ENCODE measurements around the gene SMAP1.

SMAP1 gene

GRCh38 chr6:70857387-70858077, 189.8 kb downstream of the SMAP1 start:
- TF ChIP-seq, protein P1, sequence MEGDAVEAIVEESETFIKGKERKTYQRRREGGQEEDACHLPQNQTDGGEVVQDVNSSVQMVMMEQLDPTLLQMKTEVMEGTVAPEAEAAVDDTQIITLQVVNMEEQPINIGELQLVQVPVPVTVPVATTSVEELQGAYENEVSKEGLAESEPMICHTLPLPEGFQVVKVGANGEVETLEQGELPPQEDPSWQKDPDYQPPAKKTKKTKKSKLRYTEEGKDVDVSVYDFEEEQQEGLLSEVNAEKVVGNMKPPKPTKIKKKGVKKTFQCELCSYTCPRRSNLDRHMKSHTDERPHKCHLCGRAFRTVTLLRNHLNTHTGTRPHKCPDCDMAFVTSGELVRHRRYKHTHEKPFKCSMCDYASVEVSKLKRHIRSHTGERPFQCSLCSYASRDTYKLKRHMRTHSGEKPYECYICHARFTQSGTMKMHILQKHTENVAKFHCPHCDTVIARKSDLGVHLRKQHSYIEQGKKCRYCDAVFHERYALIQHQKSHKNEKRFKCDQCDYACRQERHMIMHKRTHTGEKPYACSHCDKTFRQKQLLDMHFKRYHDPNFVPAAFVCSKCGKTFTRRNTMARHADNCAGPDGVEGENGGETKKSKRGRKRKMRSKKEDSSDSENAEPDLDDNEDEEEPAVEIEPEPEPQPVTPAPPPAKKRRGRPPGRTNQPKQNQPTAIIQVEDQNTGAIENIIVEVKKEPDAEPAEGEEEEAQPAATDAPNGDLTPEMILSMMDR (IDR thresholded peaks at IDR 0.05; ENCODE audit: insufficient read depth, low read length, missing control alignments): no peak
- ChIA-PET POLR2A (no interaction called here), CTCF (interaction anchor here (0.7 to 1.3 kb wide), 4 partner anchors 140 to 549 kb away, joined by 3 to 4 read pairs (median 3); no protein-coding TSS in a partner anchor)
- no peak overlapping the region for H3K4me3 ChIP-seq (ENCODE audit: low read depth, low read length)
- no peak for DNase-seq (ENCODE audit: low read depth, low spot score)

DNA sequence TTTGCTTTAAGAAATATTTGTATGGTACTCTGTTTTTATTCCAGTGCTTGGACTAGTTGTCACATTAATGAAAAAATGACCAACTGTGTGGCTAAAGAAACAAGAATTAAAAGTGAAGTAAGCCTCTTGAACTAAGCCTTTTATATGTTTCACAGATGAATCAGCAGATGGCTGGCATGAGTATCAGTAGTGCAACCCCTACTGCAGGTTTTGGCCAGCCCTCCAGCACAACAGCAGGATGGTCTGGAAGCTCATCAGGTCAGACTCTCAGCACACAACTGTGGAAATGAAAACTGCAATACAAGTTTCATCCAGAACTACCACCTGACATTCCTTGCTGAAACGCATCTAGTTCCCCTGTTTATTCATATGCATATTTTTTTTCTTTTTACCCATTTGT, 192.4 kb downstream of the SMAP1 start:
- ChIA-PET CTCF (interaction anchor here (0.9 kb wide), 1 partner anchor 24 kb away, joined by 4 read pairs; no protein-coding TSS in a partner anchor), POLR2A (no interaction called here)
- peak; percentile 10 for DNase-seq (ENCODE audit: low read depth, low spot score)
- TF ChIP-seq, protein P1 (IDR thresholded peaks at IDR 0.05; ENCODE audit: insufficient read depth, low read length, missing control alignments): no peak
- H3K4me3 ChIP-seq (ENCODE audit: low read depth, low read length): no peak overlapping the region

DNA sequence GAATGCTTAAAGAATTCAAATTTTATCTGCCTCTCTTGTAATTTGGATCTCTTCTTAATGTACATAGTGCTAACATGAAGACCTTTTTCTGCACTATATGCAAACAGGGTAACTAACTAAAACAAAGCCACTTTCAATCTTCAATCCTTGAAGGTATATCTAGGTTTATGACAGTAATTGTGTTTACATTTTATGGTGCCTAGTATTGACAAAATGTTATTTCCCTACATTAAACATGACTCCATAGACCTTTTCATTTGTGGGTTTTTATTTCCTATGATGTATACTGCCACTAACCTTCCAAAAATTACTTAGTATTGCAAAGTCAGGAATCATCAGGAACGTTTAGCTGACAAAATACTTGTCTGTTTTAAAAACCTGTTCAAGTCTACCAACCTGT, 193.2 kb downstream of the SMAP1 start:
- CTCF ChIA-PET: interaction anchor here (2.6 kb wide), 1 partner anchor 23 kb away, joined by 11 read pairs; no protein-coding TSS in a partner anchor
- TF ChIP-seq, protein P1 (IDR thresholded peaks at IDR 0.05; ENCODE audit: insufficient read depth, low read length, missing control alignments): no peak
- POLR2A ChIA-PET: no interaction called here
- no peak for DNase-seq (ENCODE audit: low read depth, low spot score)
- H3K4me3 ChIP-seq (ENCODE audit: low read depth, low read length): no peak overlapping the region

- POLR2A ChIA-PET: no interaction called here
- no peak for DNase-seq (ENCODE audit: low read depth, low spot score)
- H3K4me3 ChIP-seq (ENCODE audit: low read depth, low read length): no peak overlapping the region
- TF ChIP-seq, protein P1 (IDR thresholded peaks at IDR 0.05; ENCODE audit: insufficient read depth, low read length, missing control alignments): no peak
- CTCF ChIA-PET: interaction anchor here (1.2 to 1.4 kb wide), 2 partner anchors 93 to 156 kb away, joined by 3 to 4 read pairs; no protein-coding TSS in a partner anchor
Measured at GRCh38 chr6:70863343-70863742, 195.7 kb downstream of the SMAP1 start.

- TF ChIP-seq, protein P1 (IDR thresholded peaks at IDR 0.05; ENCODE audit: insufficient read depth, low read length, missing control alignments): no peak
- ChIA-PET CTCF (interaction anchor here (1.5 kb wide), 1 partner anchor 157 kb away, joined by 5 read pairs; no protein-coding TSS in a partner anchor), POLR2A (no interaction called here)
Measured at GRCh38 chr6:70864401-70864800, 196.7 kb downstream of the SMAP1 start.

DNA sequence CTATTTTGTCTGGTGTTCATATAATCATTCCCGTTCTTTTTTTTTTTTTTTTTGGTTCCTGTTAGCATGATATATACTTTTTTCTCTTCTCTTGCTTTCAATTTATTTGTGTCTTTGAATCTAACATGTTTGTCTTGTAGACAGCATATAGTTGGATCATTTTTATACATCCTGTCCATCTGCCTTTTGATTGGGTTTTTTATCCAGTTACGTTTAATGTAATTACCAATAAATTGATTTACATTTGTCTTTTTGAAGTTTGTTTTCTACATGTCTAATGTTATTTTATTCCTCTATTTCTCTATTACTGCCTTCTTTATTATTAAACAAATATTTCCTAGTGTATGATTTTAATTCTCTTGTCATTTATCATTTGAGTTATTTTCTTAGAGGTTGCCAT, 204.8 kb downstream of the SMAP1 start:
- ChIA-PET CTCF (interaction anchor here (3.2 kb wide), 1 partner anchor 12 kb away, joined by 18 read pairs; no protein-coding TSS in a partner anchor), POLR2A (no interaction called here)
- no peak for DNase-seq (ENCODE audit: low read depth, low spot score)
- H3K4me3 ChIP-seq (ENCODE audit: low read depth, low read length): no peak overlapping the region
- TF ChIP-seq, protein P1 (IDR thresholded peaks at IDR 0.05; ENCODE audit: insufficient read depth, low read length, missing control alignments): no peak

More at GRCh38 chr6:70864401-70864800, 196.7 kb downstream of the SMAP1 start:
- no peak overlapping the region for H3K4me3 ChIP-seq (ENCODE audit: low read depth, low read length)
- no peak for DNase-seq (ENCODE audit: low read depth, low spot score)

All from AG04449 (cell line).